NCI-H748 (cell line): ENCODE results near the gene LEFTY1.
A peak's percentile ranks its signal among the peaks of the same experiment; 100 is the strongest.

Experiments used
- DNase-seq: peaks from one replicate; lab custom pipeline; 2025; ENCODE audit not compliant: unreplicated experiment; lab: John Stamatoyannopoulos, UW

Gene LEFTY1

GRCh38 chr1:225873281-225873850, 15.6 kb downstream of the LEFTY1 start:
- no peak for DNase-seq

GRCh38 chr1:225872075-225872430, 16.9 kb downstream of the LEFTY1 start:
- DNase-seq: no peak

GRCh38 chr1:225871359-225872074, 17.4 kb downstream of the LEFTY1 start:
- peak; percentile 97 for DNase-seq

GRCh38 chr1:225870911-225871310, 18.0 kb downstream of the LEFTY1 start:
- DNase-seq: peak; percentile 87

- DNase-seq: peak; percentile 91
Observed at GRCh38 chr1:225868631-225869330, 20.2 kb downstream of the LEFTY1 start.

- no peak for DNase-seq
Observed at GRCh38 chr1:225866981-225867380, 22.0 kb downstream of the LEFTY1 start.

GRCh38 chr1:225866061-225866837, 22.7 kb downstream of the LEFTY1 start:
- no peak for DNase-seq

- no peak for DNase-seq
Observed at GRCh38 chr1:225865514-225865913, 23.4 kb downstream of the LEFTY1 start.

- DNase-seq: no peak
Observed at GRCh38 chr1:225863167-225863566, 25.8 kb downstream of the LEFTY1 start.

- no peak for DNase-seq
Observed at GRCh38 chr1:225862581-225862950, 26.4 kb downstream of the LEFTY1 start.

GRCh38 chr1:225861834-225862580, 26.9 kb downstream of the LEFTY1 start:
- DNase-seq: no peak

- no peak for DNase-seq
Observed at GRCh38 chr1:225860876-225861441, 28.0 kb downstream of the LEFTY1 start.

- DNase-seq: no peak
Observed at GRCh38 chr1:225860107-225860506, 28.8 kb downstream of the LEFTY1 start.

- DNase-seq: no peak
Observed at GRCh38 chr1:225859151-225859550, 29.8 kb downstream of the LEFTY1 start.

GRCh38 chr1:225857256-225857655, 31.7 kb downstream of the LEFTY1 start:
- no peak for DNase-seq

GRCh38 chr1:225855503-225856300, 33.2 kb downstream of the LEFTY1 start:
- DNase-seq: no peak

- DNase-seq: no peak
Observed at GRCh38 chr1:225853441-225853840, 35.5 kb downstream of the LEFTY1 start.

GRCh38 chr1:225852413-225853124, 36.4 kb downstream of the LEFTY1 start:
- no peak for DNase-seq

- no peak for DNase-seq
Observed at GRCh38 chr1:225851805-225852204, 37.1 kb downstream of the LEFTY1 start.
